K562 (cell line): ENCODE measurements around the gene CADPS2. TPM values are rescaled to one million over a fixed set of nuclear protein-coding genes. Genes with fewer than 3 reads are reported as not detected.

ENCODE experiments used
- ATAC-seq: fragments of 200-7000 bp; cut with Tn5 transposase; 3 replicates; pipeline ENCODE4 v1.9.1; 2020; ENCODE audit warnings: moderate library complexity
- BruUV-seq: library from RNA; stranded (reverse); fragments of 400-500 nt; replicated peaks from 2 replicates; lab custom pipeline; 2021; lab: Mats Ljungman, UMichigan
- CTCF ChIA-PET: fragments of 300-600 bp; formaldehyde crosslinking; extraction: SDS; loops from one replicate; lab custom pipeline; 2021; ENCODE audit warnings: low intra/inter-chr PET ratio; lab: Yijun Ruan, JAX
- POLR2A ChIA-PET: fragments of 300-600, 350-650 bp; sonication (Branson Sonifier 250); formaldehyde crosslinking; extraction: SDS; loops from one replicate; lab custom pipeline; 2021; ENCODE audit warnings: antibody characterized with exemption, inconsistent platforms; lab: Yijun Ruan, JAX
- DNase-seq, 4 experiments: peaks; one replicate each; pipeline versions ENCODE4 v3.0.0 to v3.0.0-alpha.2; 2011 to 2018; ENCODE audit warnings: low spot score in 3 of 4, mixed read lengths in 3 of 4; ENCODE audit errors: extremely low read depth in 1 of 4
- FAIRE-seq: peaks from 2 replicates; lab custom pipeline; 2011; peaks lifted over from hg19 to GRCh38; lab: Jason Lieb, UNC
- H2AFZ ChIP-seq: 2 replicates; pipeline ENCODE4 v1.6.0; 2011; ENCODE audit warnings: low read depth, low read length, control low read depth, inconsistent platforms
- H3K27ac ChIP-seq: fragments of 200-600 bp; 3 replicates; pipeline ENCODE4 v1.8.0; 2011; ENCODE audit warnings: low read depth, mild to moderate bottlenecking, control low read depth, inconsistent platforms, low read length, moderate library complexity, mixed read lengths; ENCODE audit errors: extremely low read depth
- H3K27me3 ChIP-seq, 2 experiments: fragments of 300-600 bp in 1 of 2; 2 replicates in 1 of 2; 3 replicates in 1 of 2; pipeline versions ENCODE4 v1.6.0 to v1.8.0; 2011; ENCODE audit warnings: inconsistent platforms in 2 of 2, low read length in 2 of 2, mild to moderate bottlenecking in 1 of 2, mixed read lengths in 1 of 2, moderate library complexity in 1 of 2; ENCODE audit not compliant: control insufficient read depth in 2 of 2, insufficient read depth in 2 of 2
- H3K36me3 ChIP-seq: fragments of 300-600 bp; 3 replicates; pipeline ENCODE4 v1.8.0; 2011; ENCODE audit warnings: mild to moderate bottlenecking, low read length, inconsistent platforms; ENCODE audit not compliant: control insufficient read depth, insufficient read depth
- H3K4me1 ChIP-seq, 2 experiments: fragments of 200-600 bp in 1 of 2; replicated peaks in 1 of 2; 2 replicates in 1 of 2; 3 replicates in 1 of 2; pipeline versions ENCODE4 v1.5.1 to v1.8.0; 2011; ENCODE audit warnings: inconsistent platforms in 2 of 2, low read length in 2 of 2, mild to moderate bottlenecking in 1 of 2, mixed read lengths in 1 of 2, moderate library complexity in 1 of 2; ENCODE audit not compliant: control insufficient read depth in 2 of 2, insufficient read depth in 2 of 2
- H3K4me2 ChIP-seq: 2 replicates; pipeline ENCODE4 v1.6.1; 2011; ENCODE audit warnings: low read length, control low read depth, inconsistent platforms, mixed read lengths; ENCODE audit not compliant: insufficient read depth
- H3K4me3 ChIP-seq: fragments of 200-600 bp; sonication (generic), shearing (Covaris generic); 2 replicates; pipeline ENCODE4 v1.5.1; 2016; ENCODE audit warnings: control low read depth, inconsistent platforms
- H3K79me2 ChIP-seq: fragments of 200-600 bp; 3 replicates; pipeline ENCODE4 v1.8.0; 2011; ENCODE audit warnings: low read length, inconsistent platforms; ENCODE audit not compliant: control insufficient read depth, insufficient read depth
- H3K9ac ChIP-seq, 2 experiments: 2 replicates each; pipeline versions ENCODE4 v1.6.0 to v1.6.1; 2011; ENCODE audit warnings: low read depth in 2 of 2, low read length in 2 of 2, control low read depth in 1 of 2, inconsistent platforms in 1 of 2, mild to moderate bottlenecking in 1 of 2, mixed read lengths in 1 of 2; ENCODE audit not compliant: insufficient read depth in 1 of 2
- H3K9me1 ChIP-seq: one replicate; pipeline ENCODE4 v1.6.0; 2011; ENCODE audit warnings: inconsistent platforms, mild to moderate bottlenecking, low read length, moderate library complexity; ENCODE audit not compliant: control insufficient read depth, insufficient read depth
- H3K9me3 ChIP-seq: replicated peaks from 2 replicates; pipeline ENCODE4 v1.5.1; 2011; ENCODE audit warnings: low read depth, low read length, inconsistent platforms; ENCODE audit not compliant: control insufficient read depth, insufficient read depth
- H4K20me1 ChIP-seq: replicated peaks from 2 replicates; pipeline ENCODE4 v1.6.1; 2011; ENCODE audit warnings: low read length, inconsistent platforms, mixed read lengths; ENCODE audit not compliant: control insufficient read depth, insufficient read depth
- CGGBP1 ChIP-seq: fragments of 250-450 bp; sonication (Bioruptor Pico); IDR thresholded peaks from 2 replicates; pipeline ENCODE4 v1.9.0; 2021; ENCODE audit warnings: mild to moderate bottlenecking
- FUS ChIP-seq: fragments of 200-400 bp; formaldehyde crosslinking; optimal IDR thresholded peaks from 2 replicates; pipeline ENCODE3; 2017; ENCODE audit warnings: low read depth, low read length
- KLF1 ChIP-seq: fragments of 450-650 bp; IDR thresholded peaks from 2 replicates; pipeline ENCODE4 v1.6.1; 2016; ENCODE audit warnings: missing genetic modification characterization, missing compliant biosample characterization
- LARP7 ChIP-seq: fragments of 450-650 bp; IDR thresholded peaks from 2 replicates; pipeline ENCODE4 v1.6.1; 2016
- MTA1 ChIP-seq: fragments of 450-650 bp; IDR thresholded peaks from 2 replicates; pipeline ENCODE4 v1.6.1; 2017; ENCODE audit warnings: borderline replicate concordance
- NCOA2 ChIP-seq, 2 experiments: fragments of 450-650 bp; IDR thresholded peaks; 2 replicates each; pipeline ENCODE4 v1.6.1; 2018; ENCODE audit warnings: mild to moderate bottlenecking in 2 of 2, moderate library complexity in 1 of 2; ENCODE audit not compliant: partially characterized antibody in 2 of 2
- NCOR1 ChIP-seq: fragments of 450-650 bp; IDR thresholded peaks from 2 replicates; pipeline ENCODE4 v1.6.1; 2016; ENCODE audit warnings: mild to moderate bottlenecking, moderate library complexity
- NEUROD1 ChIP-seq: fragments of 150-350 bp; IDR thresholded peaks from 2 replicates; pipeline ENCODE4 v1.6.1; 2014; ENCODE audit warnings: borderline replicate concordance, low read length, low read depth; ENCODE audit not compliant: partially characterized antibody
- PYGO2 ChIP-seq: fragments of 450-650 bp; IDR thresholded peaks from 2 replicates; pipeline ENCODE4 v1.6.1; 2016; ENCODE audit warnings: mild to moderate bottlenecking, missing genetic modification characterization, moderate library complexity, missing compliant biosample characterization
- SMAD2 ChIP-seq: fragments of 150-350 bp; IDR thresholded peaks from 2 replicates; pipeline ENCODE4 v1.6.1; 2014; ENCODE audit warnings: low read depth, mild to moderate bottlenecking, low read length
- TEAD2 ChIP-seq: fragments of 450-650 bp; IDR thresholded peaks from 2 replicates; pipeline ENCODE4 v1.6.1; 2016; ENCODE audit warnings: missing genetic modification characterization, control low read depth, missing compliant biosample characterization
- ZNF766 ChIP-seq: fragments of 200-800 bp; sonication (Bioruptor generic); conservative IDR thresholded peaks from 2 replicates; pipeline ENCODE4 v1.6.1; 2016; ENCODE audit warnings: missing genetic modification characterization, missing compliant biosample characterization
- ZNF785 ChIP-seq: fragments of 250-450 bp; sonication (Bioruptor Pico); IDR thresholded peaks from 2 replicates; pipeline ENCODE4 v1.4.0; 2020; ENCODE audit warnings: mild to moderate bottlenecking
- WGBS: fragments of 100-300 bp; shearing (Covaris generic); methylation state at CpG from one replicate; pipeline ENCODE4 v1.1.6; 2016; ENCODE audit warnings: low coverage, mixed read lengths; ENCODE audit not compliant: insufficient coverage; ENCODE audit errors: missing lambda C conversion rate; 5-methylcytosine and 5-hydroxymethylcytosine counted together
- in situ Hi-C: fragments of 300-500 bp; cut with MboI; formaldehyde crosslinking; loops from 4 replicates; pipeline ENCODE4 v1.15.0; 2018; ENCODE audit warnings: inconsistent platforms, mixed read lengths
- intact Hi-C: fragments of 100-400 bp; cut with micrococcal nuclease; formaldehyde crosslinking; loops from 2 replicates; pipeline ENCODE4 v1.14.2; 2022
- polyA plus RNA-seq, 8 experiments: library from polyadenylated mRNA; depleted of rRNA in 4 of 8; stranded (reverse) in 5 of 8; unstranded in 3 of 8; fragments of >200 nt; fragmentation: Nextera tagmentation in 2 of 8; fragmentation: Illumina TruSeq in 1 of 8; extraction: Ambion mirVana in 2 of 8; extraction: Trizol in 1 of 8; gene quantifications; 2 replicates each; pipeline versions ENCODE4 v1.2.1 to v1.2.3, GENCODE V29; 2011 to 2014; ENCODE audit warnings: inconsistent platforms in 1 of 8, missing spikeins in 1 of 8
- total RNA-seq, 7 experiments: library from RNA; depleted of rRNA in 6 of 7; stranded (reverse); fragments of >200 nt in 6 of 7; fragmentation: Illumina TruSeq in 2 of 7; extraction: Trizol in 2 of 7; gene quantifications; 2 replicates each; pipeline versions ENCODE4 v1.2.1 to v1.2.3, GENCODE V29; 2011 to 2021; ENCODE audit warnings: low replicate concordance in 1 of 7

The CADPS2 gene
- total and polyA plus RNA-seq, 9 of the 15 experiments (the other 6 are each of a cell fraction or from before 2014, with no cell fraction given): 0.03 to 0.14 (median 0.04) TPM; not detected in 1

GRCh38 chr7:122316467-122317388 is 569.5 kb downstream of the CADPS2 start:
- no peak overlapping the region for H3K4me3 ChIP-seq
- intact Hi-C loops: no loop called here
- no peaks in the 10 kb centered on the region for H4K20me1 ChIP-seq
- H3K79me2 ChIP-seq: no peaks in the 10 kb centered on the region
- DNase-seq (no peak), ATAC-seq (peak; percentile 33), FAIRE-seq (no peak)
- peaks cover 0 to 20% of the 10 kb centered on the region in 2 experiments; a peak in 2 of 5 replicates for H3K27me3 ChIP-seq
- H3K9ac ChIP-seq: no peak overlapping the region
- H3K36me3 ChIP-seq: no peaks in the 10 kb centered on the region
- no peak for TF ChIP-seq LARP7
- no peak for TF ChIP-seq CGGBP1 (CRISPR knock-in tag)
- no peak for TF ChIP-seq ZNF766 (CRISPR knock-in tag)
- no peak for TF ChIP-seq KLF1 (tag)
- TF ChIP-seq SMAD2: no peak
- TF ChIP-seq ZNF785 (CRISPR knock-in tag): no peak
- no peak for TF ChIP-seq NEUROD1
- TF ChIP-seq MTA1: no peak
- TF ChIP-seq FUS: no peak
- no peak for TF ChIP-seq PYGO2 (tag)
- TF ChIP-seq TEAD2 (tag): no peak
- TF ChIP-seq NCOA2 (IDR thresholded peaks at IDR 0.05; ENCODE audit: partially characterized antibody in 2 of 2): no peak
- no peak for TF ChIP-seq NCOR1
- H3K9me1 ChIP-seq: no peaks in the 10 kb centered on the region
- ChIA-PET CTCF (no interaction called here), POLR2A (no interaction called here)
- WGBS: 4% methylated on average over 71 of the region's 71 CpGs
- H3K4me1 ChIP-seq: peaks cover 0 to 7% of the 10 kb centered on the region in 2 experiments; a peak in 1 of 5 replicates
- no peak overlapping the region for H3K4me2 ChIP-seq
- in situ Hi-C loops: no loop called here
- no peak overlapping the region for H2AFZ ChIP-seq
- no TSS peak for BruUV-seq
- H3K27ac ChIP-seq: no peak overlapping the region
- H3K9me3 ChIP-seq: no peaks in the 10 kb centered on the region
